SK-N-SH (cell line): Measurements from ENCODE around the gene RFX1. TPM values are rescaled to one million over a fixed set of nuclear protein-coding genes. Genes with fewer than 3 reads are reported as not detected.

Experiments used
- CTCF ChIA-PET: fragments of 300-600, 350-600 bp; formaldehyde crosslinking; extraction: SDS; loops from one replicate; lab custom pipeline; 2021; lab: Yijun Ruan, JAX
- POLR2A ChIA-PET: fragments of 350-600 bp; sonication (Branson Sonifier 250); formaldehyde crosslinking; extraction: SDS; loops from one replicate; lab custom pipeline; 2020; ENCODE audit warnings: antibody characterized with exemption, inconsistent platforms; lab: Yijun Ruan, JAX
- DNase-seq: peaks from one replicate; pipeline ENCODE4 v3.0.0; 2012
- H2AFZ ChIP-seq: fragments of 200-600 bp; sonication (generic); 2 replicates; pipeline ENCODE4 v1.8.1; 2016; ENCODE audit warnings: antibody characterized with exemption, mild to moderate bottlenecking, low read depth
- H3F3A ChIP-seq: fragments of 200-600 bp; sonication (generic); replicated peaks from 2 replicates; pipeline ENCODE3; 2016; ENCODE audit warnings: antibody characterized with exemption, mild to moderate bottlenecking; ENCODE audit not compliant: insufficient read depth
- H3K27ac ChIP-seq, 2 experiments: fragments of 200-500 bp in 1 of 2; fragments of 200-600 bp in 1 of 2; sonication (Bioruptor generic) in 1 of 2; sonication (generic), shearing (Covaris generic) in 1 of 2; 2 replicates each; pipeline versions ENCODE4 v1.5.1 to v1.6.1; 2014 to 2016; ENCODE audit warnings: low read depth in 2 of 2, inconsistent platforms in 1 of 2, low read length in 1 of 2, mild to moderate bottlenecking in 1 of 2, mixed read lengths in 1 of 2
- H3K27me3 ChIP-seq: fragments of 200-600 bp; sonication (generic), shearing (Covaris generic); 2 replicates; pipeline ENCODE4 v1.6.1; 2016; ENCODE audit warnings: mixed run types; ENCODE audit not compliant: insufficient read depth
- H3K36me3 ChIP-seq, 2 experiments: fragments of 200-500 bp in 1 of 2; fragments of 200-600 bp in 1 of 2; sonication (Bioruptor generic) in 1 of 2; sonication (generic) in 1 of 2; replicated peaks in 1 of 2; 2 replicates each; pipeline versions ENCODE3 to v1.5.1; 2014 to 2016; ENCODE audit warnings: low read length in 1 of 2, mild to moderate bottlenecking in 1 of 2; ENCODE audit not compliant: insufficient read depth in 2 of 2, control insufficient read depth in 1 of 2
- H3K4me1 ChIP-seq, 2 experiments: fragments of 200-500 bp in 1 of 2; fragments of 200-600 bp in 1 of 2; sonication (Bioruptor generic) in 1 of 2; sonication (generic), shearing (Covaris generic) in 1 of 2; 2 replicates each; pipeline versions ENCODE4 v1.5.1 to v1.6.1; 2014 to 2016; ENCODE audit warnings: low read depth in 1 of 2, low read length in 1 of 2, mixed run types in 1 of 2; ENCODE audit not compliant: insufficient read depth in 2 of 2, control insufficient read depth in 1 of 2
- H3K4me2 ChIP-seq: fragments of 200-600 bp; sonication (generic), shearing (Covaris generic); 2 replicates; pipeline ENCODE4 v1.6.1; 2017; ENCODE audit warnings: mixed run types
- H3K4me3 ChIP-seq, 2 experiments: fragments of 200-500 bp in 1 of 2; fragments of 200-600 bp in 1 of 2; sonication (Bioruptor generic) in 1 of 2; sonication (generic), shearing (Covaris generic) in 1 of 2; 2 replicates each; pipeline versions ENCODE4 v1.5.1 to v1.8.1; 2014 to 2016; ENCODE audit warnings: low read depth in 2 of 2, inconsistent platforms in 1 of 2, low read length in 1 of 2, mild to moderate bottlenecking in 1 of 2, mixed read lengths in 1 of 2, moderate library complexity in 1 of 2
- H3K79me2 ChIP-seq: fragments of 200-600 bp; sonication (generic); 2 replicates; pipeline ENCODE4 v1.8.1; 2017; ENCODE audit warnings: mild to moderate bottlenecking; ENCODE audit not compliant: insufficient read depth
- H3K9ac ChIP-seq: fragments of 200-600 bp; sonication (generic); 2 replicates; pipeline ENCODE4 v1.6.1; 2017; ENCODE audit warnings: mixed run types
- H3K9me2 ChIP-seq: fragments of 200-600 bp; sonication (generic); 2 replicates; pipeline ENCODE4 v1.6.1; 2017; ENCODE audit warnings: mixed run types
- H3K9me3 ChIP-seq: fragments of 200-600 bp; sonication (generic); 2 replicates; pipeline ENCODE4 v1.6.1; 2017; ENCODE audit warnings: mixed run types, mild to moderate bottlenecking, moderate library complexity
- H4K20me1 ChIP-seq: fragments of 200-600 bp; sonication (generic); 2 replicates; pipeline ENCODE4 v1.6.1; 2017; ENCODE audit warnings: mild to moderate bottlenecking, mixed run types; ENCODE audit not compliant: insufficient read depth
- CHD2 ChIP-seq: fragments of 150-350 bp; IDR thresholded peaks from 2 replicates; pipeline ENCODE4 v1.6.1; 2018; ENCODE audit warnings: low read length; ENCODE audit not compliant: partially characterized antibody
- ELF1 ChIP-seq: IDR thresholded peaks from 2 replicates; pipeline ENCODE4 v1.4.0; 2012
- EP300 ChIP-seq, 2 experiments: IDR thresholded peaks; 2 replicates each; pipeline versions ENCODE4 v1.4.0 to v1.6.1; 2012; ENCODE audit warnings: borderline replicate concordance in 1 of 2, low read depth in 1 of 2, low read length in 1 of 2
- FOXM1 ChIP-seq: IDR thresholded peaks from 2 replicates; pipeline ENCODE4 v1.4.0; 2012; ENCODE audit warnings: low read depth, mild to moderate bottlenecking
- TAF1 ChIP-seq: IDR thresholded peaks from 2 replicates; pipeline ENCODE4 v1.6.1; 2012; ENCODE audit warnings: low read depth, mild to moderate bottlenecking, low read length, moderate library complexity, borderline replicate concordance
- YY1 ChIP-seq: IDR thresholded peaks from 2 replicates; pipeline ENCODE4 v1.4.0; 2012; ENCODE audit warnings: low read depth, mild to moderate bottlenecking
- WGBS: methylation state at CpG from one replicate; pipeline ENCODE4 v1.1.6; 2017; ENCODE audit warnings: low lambda C conversion rate; 5-methylcytosine and 5-hydroxymethylcytosine counted together
- polyA plus RNA-seq, 3 experiments: library from polyadenylated mRNA; depleted of rRNA; stranded (reverse); fragments of >200 nt; gene quantifications; 2 replicates each; pipeline ENCODE4 v1.2.3, GENCODE V29; 2012
- TF ChIP-seq, protein P1 (sequence below): IDR thresholded peaks from 2 replicates; pipeline ENCODE4 v1.4.0; 2012; ENCODE audit warnings: low read depth, borderline replicate concordance
- TF ChIP-seq, protein P2 (sequence below): fragments of 200-600 bp; sonication (generic); IDR thresholded peaks from 2 replicates; pipeline ENCODE4 v1.6.1; 2017; ENCODE audit warnings: antibody characterized with exemption, mild to moderate bottlenecking, moderate library complexity
- TF ChIP-seq, protein P3 (sequence below): IDR thresholded peaks from 2 replicates; pipeline ENCODE4 v1.4.0; 2012; ENCODE audit warnings: low read depth

RFX1 gene
- polyA plus RNA-seq, 1 of the 3 experiments (the other 2 are of a cell fraction) = 1.5 TPM

DNA sequence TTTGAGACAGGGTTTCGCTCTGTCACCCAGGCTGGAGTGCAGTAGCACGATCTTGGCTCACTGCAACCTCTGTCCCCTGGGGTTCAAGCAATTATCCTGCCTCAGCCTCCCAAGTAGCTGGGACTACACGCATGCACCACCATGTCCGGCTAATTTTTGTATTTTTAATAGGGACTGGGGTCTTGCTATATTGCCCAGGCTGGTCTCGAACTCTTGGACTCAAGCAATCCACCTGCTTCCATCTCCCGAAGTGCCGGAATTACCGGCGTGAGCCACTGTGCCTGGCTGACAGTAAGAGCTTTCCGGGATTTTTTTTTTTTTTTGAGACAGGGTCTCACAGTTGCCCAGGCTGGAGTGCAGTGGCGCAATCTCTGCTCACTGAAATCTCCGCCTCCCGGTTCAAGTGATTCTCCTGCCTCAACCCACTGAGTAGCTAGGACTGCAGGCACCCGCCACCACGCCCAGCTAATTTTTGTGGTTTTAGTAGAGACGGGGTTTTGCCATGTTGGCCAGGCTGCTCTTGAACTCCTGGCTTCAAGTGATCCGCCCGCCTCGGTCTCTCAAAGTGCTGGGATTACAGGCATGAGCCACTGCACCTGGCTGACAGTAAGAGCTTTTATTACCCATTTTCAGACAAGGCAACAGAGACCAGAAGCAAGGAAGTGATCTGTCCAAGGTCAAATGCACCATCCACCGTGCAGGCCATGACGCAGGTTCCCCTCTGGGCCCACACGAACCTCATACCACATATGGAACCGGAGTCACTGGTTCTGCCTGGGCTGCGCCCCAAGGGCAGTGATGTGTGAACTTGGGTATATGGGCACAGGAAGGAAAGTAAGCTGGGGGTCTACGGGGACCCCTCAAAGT, 21.0 kb downstream of the RFX1 start:
- no peak for DNase-seq
- H3K36me3 ChIP-seq = peaks cover 0 to 3% of the 10 kb centered on the region in 2 experiments
- POLR2A ChIA-PET = interaction anchor here (0.6 to 1.2 kb wide), 2 partner anchors 9 to 76 kb away, joined by 3 to 4 read pairs; no protein-coding TSS in a partner anchor
- no peak overlapping the region for H3K9ac ChIP-seq
- H3K27ac ChIP-seq = peak overlapping the region in 1 of 2 experiments; percentile 87; a peak in 1 of 4 replicates
- H2AFZ ChIP-seq = no peak overlapping the region
- H3K4me3 ChIP-seq = no peak overlapping the region
- no peaks in the 10 kb centered on the region for H4K20me1 ChIP-seq
- no peaks in the 10 kb centered on the region for H3K9me3 ChIP-seq
- H3F3A ChIP-seq = peaks cover 13% of the 10 kb centered on the region
- H3K4me1 ChIP-seq = peaks cover 16 to 43% of the 10 kb centered on the region in 2 experiments; a peak in 3 of 4 replicates
- H3K9me2 ChIP-seq = no peaks in the 10 kb centered on the region
- H3K4me2 ChIP-seq = no peak overlapping the region
- CTCF ChIA-PET = interaction anchor here (0.9 to 3.0 kb wide), 8 partner anchors 9 to 105 kb away, joined by 3 to 12 read pairs (median 4); partner anchors contain the start of genes IL27RA and MISP3
- H3K27me3 ChIP-seq = no peaks in the 10 kb centered on the region
- 96% methylated on average over 21 of the region's 25 CpGs for WGBS
- H3K79me2 ChIP-seq = no peaks in the 10 kb centered on the region
- no peak for TF ChIP-seq YY1
- no peak for TF ChIP-seq TAF1

DNA sequence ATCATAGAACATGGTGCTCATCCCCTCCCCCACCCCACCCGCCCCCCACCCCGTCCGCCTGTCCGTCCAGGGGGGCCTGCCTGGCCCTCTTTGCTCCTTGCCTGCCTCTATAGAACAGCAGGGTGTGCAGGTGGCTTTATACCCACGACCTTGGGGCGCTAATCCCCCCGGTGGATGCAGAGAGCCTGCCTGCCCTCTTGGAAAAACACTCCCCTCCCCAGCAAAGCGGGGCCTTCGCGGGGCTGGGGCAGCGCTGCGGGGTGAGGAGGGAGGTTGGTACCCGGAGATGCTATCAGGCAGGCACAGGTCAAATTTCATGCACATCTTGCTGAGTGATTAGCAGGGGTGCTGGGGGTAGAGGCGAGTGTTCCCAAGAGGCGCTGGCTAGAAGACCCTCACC, 21.9 kb downstream of the RFX1 start:
- Histone ChIP-seq H3K4me3 (no peak overlapping the region), H2AFZ (no peak overlapping the region), H3F3A (peaks cover 13% of the 10 kb centered on the region), H3K4me2 (no peak overlapping the region), H3K9ac (no peak overlapping the region), H3K79me2 (no peaks in the 10 kb centered on the region), H3K27me3 (no peaks in the 10 kb centered on the region), H3K27ac (no peak overlapping the region), H3K36me3 (peaks cover 0 to 3% of the 10 kb centered on the region in 2 experiments), H3K9me2 (no peaks in the 10 kb centered on the region), H3K9me3 (no peaks in the 10 kb centered on the region), H3K4me1 (peaks cover 16 to 46% of the 10 kb centered on the region in 2 experiments; a peak in 3 of 4 replicates), H4K20me1 (no peaks in the 10 kb centered on the region)
- ChIA-PET POLR2A (interaction anchor here (0.6 to 1.2 kb wide), 2 partner anchors 9 to 75 kb away, joined by 3 to 4 read pairs; no protein-coding TSS in a partner anchor), CTCF (interaction anchor here (1.1 to 3.0 kb wide), 3 partner anchors 48 to 104 kb away, joined by 3 to 12 read pairs (median 6); partner anchors contain the start of genes IL27RA and MISP3)
- TF ChIP-seq CHD2 (no peak), ELF1 (no peak), EP300 (IDR thresholded peaks at IDR 0.05; ENCODE audit: borderline replicate concordance in 1 of 2, low read depth in 1 of 2, low read length in 1 of 2) (no peak), FOXM1 (no peak)
- TF ChIP-seq, protein P1, sequence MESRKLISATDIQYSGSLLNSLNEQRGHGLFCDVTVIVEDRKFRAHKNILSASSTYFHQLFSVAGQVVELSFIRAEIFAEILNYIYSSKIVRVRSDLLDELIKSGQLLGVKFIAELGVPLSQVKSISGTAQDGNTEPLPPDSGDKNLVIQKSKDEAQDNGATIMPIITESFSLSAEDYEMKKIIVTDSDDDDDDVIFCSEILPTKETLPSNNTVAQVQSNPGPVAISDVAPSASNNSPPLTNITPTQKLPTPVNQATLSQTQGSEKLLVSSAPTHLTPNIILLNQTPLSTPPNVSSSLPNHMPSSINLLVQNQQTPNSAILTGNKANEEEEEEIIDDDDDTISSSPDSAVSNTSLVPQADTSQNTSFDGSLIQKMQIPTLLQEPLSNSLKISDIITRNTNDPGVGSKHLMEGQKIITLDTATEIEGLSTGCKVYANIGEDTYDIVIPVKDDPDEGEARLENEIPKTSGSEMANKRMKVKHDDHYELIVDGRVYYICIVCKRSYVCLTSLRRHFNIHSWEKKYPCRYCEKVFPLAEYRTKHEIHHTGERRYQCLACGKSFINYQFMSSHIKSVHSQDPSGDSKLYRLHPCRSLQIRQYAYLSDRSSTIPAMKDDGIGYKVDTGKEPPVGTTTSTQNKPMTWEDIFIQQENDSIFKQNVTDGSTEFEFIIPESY = no peak
- TF ChIP-seq, protein P2, sequence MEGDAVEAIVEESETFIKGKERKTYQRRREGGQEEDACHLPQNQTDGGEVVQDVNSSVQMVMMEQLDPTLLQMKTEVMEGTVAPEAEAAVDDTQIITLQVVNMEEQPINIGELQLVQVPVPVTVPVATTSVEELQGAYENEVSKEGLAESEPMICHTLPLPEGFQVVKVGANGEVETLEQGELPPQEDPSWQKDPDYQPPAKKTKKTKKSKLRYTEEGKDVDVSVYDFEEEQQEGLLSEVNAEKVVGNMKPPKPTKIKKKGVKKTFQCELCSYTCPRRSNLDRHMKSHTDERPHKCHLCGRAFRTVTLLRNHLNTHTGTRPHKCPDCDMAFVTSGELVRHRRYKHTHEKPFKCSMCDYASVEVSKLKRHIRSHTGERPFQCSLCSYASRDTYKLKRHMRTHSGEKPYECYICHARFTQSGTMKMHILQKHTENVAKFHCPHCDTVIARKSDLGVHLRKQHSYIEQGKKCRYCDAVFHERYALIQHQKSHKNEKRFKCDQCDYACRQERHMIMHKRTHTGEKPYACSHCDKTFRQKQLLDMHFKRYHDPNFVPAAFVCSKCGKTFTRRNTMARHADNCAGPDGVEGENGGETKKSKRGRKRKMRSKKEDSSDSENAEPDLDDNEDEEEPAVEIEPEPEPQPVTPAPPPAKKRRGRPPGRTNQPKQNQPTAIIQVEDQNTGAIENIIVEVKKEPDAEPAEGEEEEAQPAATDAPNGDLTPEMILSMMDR = no peak
- TF ChIP-seq, protein P3, sequence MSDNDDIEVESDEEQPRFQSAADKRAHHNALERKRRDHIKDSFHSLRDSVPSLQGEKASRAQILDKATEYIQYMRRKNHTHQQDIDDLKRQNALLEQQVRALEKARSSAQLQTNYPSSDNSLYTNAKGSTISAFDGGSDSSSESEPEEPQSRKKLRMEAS = no peak
- 83% methylated on average over 12 of the region's 15 CpGs for WGBS
- DNase-seq = peak; percentile 42
